K562 (cell line): Measurements from ENCODE around the gene MTTP. TPM values are rescaled to one million over a fixed set of nuclear protein-coding genes. Genes with fewer than 3 reads are reported as not detected.

Experiments used
- ATAC-seq: fragments of 200-7000 bp; cut with Tn5 transposase; 3 replicates; pipeline ENCODE4 v1.9.1; 2020; ENCODE audit warnings: moderate library complexity
- BruUV-seq: library from RNA; stranded (reverse); fragments of 400-500 nt; replicated peaks from 2 replicates; lab custom pipeline; 2021; lab: Mats Ljungman, UMichigan
- CTCF ChIA-PET: fragments of 300-600 bp; formaldehyde crosslinking; extraction: SDS; loops from one replicate; lab custom pipeline; 2021; ENCODE audit warnings: low intra/inter-chr PET ratio; lab: Yijun Ruan, JAX
- POLR2A ChIA-PET: fragments of 300-600, 350-650 bp; sonication (Branson Sonifier 250); formaldehyde crosslinking; extraction: SDS; loops from one replicate; lab custom pipeline; 2021; ENCODE audit warnings: antibody characterized with exemption, inconsistent platforms; lab: Yijun Ruan, JAX
- DNase-seq, 4 experiments: peaks; one replicate each; pipeline versions ENCODE4 v3.0.0 to v3.0.0-alpha.2; 2011 to 2018; ENCODE audit warnings: low spot score in 3 of 4, mixed read lengths in 3 of 4; ENCODE audit errors: extremely low read depth in 1 of 4
- FAIRE-seq: peaks from 2 replicates; lab custom pipeline; 2011; peaks lifted over from hg19 to GRCh38; lab: Jason Lieb, UNC
- H2AFZ ChIP-seq: 2 replicates; pipeline ENCODE4 v1.6.0; 2011; ENCODE audit warnings: low read depth, low read length, control low read depth, inconsistent platforms
- H3K27ac ChIP-seq: fragments of 200-600 bp; 3 replicates; pipeline ENCODE4 v1.8.0; 2011; ENCODE audit warnings: low read depth, mild to moderate bottlenecking, control low read depth, inconsistent platforms, low read length, moderate library complexity, mixed read lengths; ENCODE audit errors: extremely low read depth
- H3K27me3 ChIP-seq, 2 experiments: fragments of 300-600 bp in 1 of 2; 2 replicates in 1 of 2; 3 replicates in 1 of 2; pipeline versions ENCODE4 v1.6.0 to v1.8.0; 2011; ENCODE audit warnings: inconsistent platforms in 2 of 2, low read length in 2 of 2, mild to moderate bottlenecking in 1 of 2, mixed read lengths in 1 of 2, moderate library complexity in 1 of 2; ENCODE audit not compliant: control insufficient read depth in 2 of 2, insufficient read depth in 2 of 2
- H3K36me3 ChIP-seq: fragments of 300-600 bp; 3 replicates; pipeline ENCODE4 v1.8.0; 2011; ENCODE audit warnings: mild to moderate bottlenecking, low read length, inconsistent platforms; ENCODE audit not compliant: control insufficient read depth, insufficient read depth
- H3K4me1 ChIP-seq, 2 experiments: fragments of 200-600 bp in 1 of 2; replicated peaks in 1 of 2; 2 replicates in 1 of 2; 3 replicates in 1 of 2; pipeline versions ENCODE4 v1.5.1 to v1.8.0; 2011; ENCODE audit warnings: inconsistent platforms in 2 of 2, low read length in 2 of 2, mild to moderate bottlenecking in 1 of 2, mixed read lengths in 1 of 2, moderate library complexity in 1 of 2; ENCODE audit not compliant: control insufficient read depth in 2 of 2, insufficient read depth in 2 of 2
- H3K4me2 ChIP-seq: 2 replicates; pipeline ENCODE4 v1.6.1; 2011; ENCODE audit warnings: low read length, control low read depth, inconsistent platforms, mixed read lengths; ENCODE audit not compliant: insufficient read depth
- H3K4me3 ChIP-seq: fragments of 200-600 bp; sonication (generic), shearing (Covaris generic); 2 replicates; pipeline ENCODE4 v1.5.1; 2016; ENCODE audit warnings: control low read depth, inconsistent platforms
- H3K79me2 ChIP-seq: fragments of 200-600 bp; 3 replicates; pipeline ENCODE4 v1.8.0; 2011; ENCODE audit warnings: low read length, inconsistent platforms; ENCODE audit not compliant: control insufficient read depth, insufficient read depth
- H3K9ac ChIP-seq, 2 experiments: 2 replicates each; pipeline versions ENCODE4 v1.6.0 to v1.6.1; 2011; ENCODE audit warnings: low read depth in 2 of 2, low read length in 2 of 2, control low read depth in 1 of 2, inconsistent platforms in 1 of 2, mild to moderate bottlenecking in 1 of 2, mixed read lengths in 1 of 2; ENCODE audit not compliant: insufficient read depth in 1 of 2
- H3K9me1 ChIP-seq: one replicate; pipeline ENCODE4 v1.6.0; 2011; ENCODE audit warnings: inconsistent platforms, mild to moderate bottlenecking, low read length, moderate library complexity; ENCODE audit not compliant: control insufficient read depth, insufficient read depth
- H3K9me3 ChIP-seq: replicated peaks from 2 replicates; pipeline ENCODE4 v1.5.1; 2011; ENCODE audit warnings: low read depth, low read length, inconsistent platforms; ENCODE audit not compliant: control insufficient read depth, insufficient read depth
- H4K20me1 ChIP-seq: replicated peaks from 2 replicates; pipeline ENCODE4 v1.6.1; 2011; ENCODE audit warnings: low read length, inconsistent platforms, mixed read lengths; ENCODE audit not compliant: control insufficient read depth, insufficient read depth
- ARID1B ChIP-seq: fragments of 450-650 bp; IDR thresholded peaks from 2 replicates; pipeline ENCODE4 v1.6.1; 2016; ENCODE audit warnings: antibody characterized with exemption, mild to moderate bottlenecking, inconsistent platforms
- HNRNPL ChIP-seq: fragments of 200-400 bp; formaldehyde crosslinking; IDR thresholded peaks from 2 replicates; pipeline ENCODE4 v1.6.1; 2017; ENCODE audit warnings: low read depth, mild to moderate bottlenecking, low read length
- KDM5B ChIP-seq: fragments of 200-600 bp; sonication (generic); IDR thresholded peaks from 2 replicates; pipeline ENCODE4 v1.6.1; 2012; ENCODE audit warnings: low read depth, mild to moderate bottlenecking, moderate library complexity, low read length, control low read depth, inconsistent platforms; ENCODE audit not compliant: insufficient replicate concordance
- LEF1 ChIP-seq: fragments of 450-650 bp; IDR thresholded peaks from 2 replicates; pipeline ENCODE4 v1.6.1; 2016; ENCODE audit warnings: mild to moderate bottlenecking
- MTA3 ChIP-seq: fragments of 450-650 bp; formaldehyde crosslinking; IDR thresholded peaks from 2 replicates; pipeline ENCODE4 v1.6.1; 2017; ENCODE audit warnings: mild to moderate bottlenecking, borderline replicate concordance
- MXD1 ChIP-seq: fragments of 250-450 bp; sonication (Bioruptor Pico); IDR thresholded peaks from 2 replicates; pipeline ENCODE4 v1.8.0; 2021; ENCODE audit warnings: borderline replicate concordance, mild to moderate bottlenecking, moderate library complexity; ENCODE audit not compliant: poor library complexity, severe bottlenecking
- NKRF ChIP-seq: fragments of 450-650 bp; IDR thresholded peaks from 2 replicates; pipeline ENCODE4 v1.6.1; 2016; ENCODE audit warnings: borderline replicate concordance
- ZNF174 ChIP-seq: fragments of 250-450 bp; sonication (Bioruptor Pico); IDR thresholded peaks from 2 replicates; pipeline ENCODE4 v1.4.0; 2020; ENCODE audit warnings: mild to moderate bottlenecking
- ZNF232 ChIP-seq: sonication (generic); formaldehyde crosslinking; IDR thresholded peaks from 2 replicates; pipeline ENCODE4 v1.8.0; 2022; ENCODE audit warnings: mild to moderate bottlenecking, missing genetic modification reagents
- ZNF280B ChIP-seq: fragments of 250-450 bp; sonication (Bioruptor Pico); IDR thresholded peaks from 2 replicates; pipeline ENCODE4 v1.5.1; 2021; ENCODE audit warnings: mild to moderate bottlenecking
- WGBS: fragments of 100-300 bp; shearing (Covaris generic); methylation state at CpG from one replicate; pipeline ENCODE4 v1.1.6; 2016; ENCODE audit warnings: low coverage, mixed read lengths; ENCODE audit not compliant: insufficient coverage; ENCODE audit errors: missing lambda C conversion rate; 5-methylcytosine and 5-hydroxymethylcytosine counted together
- in situ Hi-C: fragments of 300-500 bp; cut with MboI; formaldehyde crosslinking; loops from 4 replicates; pipeline ENCODE4 v1.15.0; 2018; ENCODE audit warnings: inconsistent platforms, mixed read lengths
- intact Hi-C: fragments of 100-400 bp; cut with micrococcal nuclease; formaldehyde crosslinking; loops from 2 replicates; pipeline ENCODE4 v1.14.2; 2022
- polyA plus RNA-seq, 8 experiments: library from polyadenylated mRNA; depleted of rRNA in 4 of 8; stranded (reverse) in 5 of 8; unstranded in 3 of 8; fragments of >200 nt; fragmentation: Nextera tagmentation in 2 of 8; fragmentation: Illumina TruSeq in 1 of 8; extraction: Ambion mirVana in 2 of 8; extraction: Trizol in 1 of 8; gene quantifications; 2 replicates each; pipeline versions ENCODE4 v1.2.1 to v1.2.3, GENCODE V29; 2011 to 2014; ENCODE audit warnings: inconsistent platforms in 1 of 8, missing spikeins in 1 of 8
- total RNA-seq, 7 experiments: library from RNA; depleted of rRNA in 6 of 7; stranded (reverse); fragments of >200 nt in 6 of 7; fragmentation: Illumina TruSeq in 2 of 7; extraction: Trizol in 2 of 7; gene quantifications; 2 replicates each; pipeline versions ENCODE4 v1.2.1 to v1.2.3, GENCODE V29; 2011 to 2021; ENCODE audit warnings: low replicate concordance in 1 of 7

Gene MTTP
- total and polyA plus RNA-seq, 9 of the 15 experiments (the other 6 are each of a cell fraction or from before 2014, with no cell fraction given): 0.01 to 0.29 (median 0.04) TPM; not detected in 2

- TF ChIP-seq MXD1 (CRISPR knock-in tag) (no peak), ARID1B (no peak), MTA3 (no peak)
Measured at GRCh38 chr4:99654361-99654761, 79.7 kb downstream of the MTTP start (continued).

GRCh38 chr4:99655308-99656081 is 80.9 kb downstream of the MTTP start:
- DNase-seq (no peak), FAIRE-seq (no peak), ATAC-seq (no peak)
- no peak overlapping the region for H3K4me3 ChIP-seq
- no peaks in the 10 kb centered on the region for H3K9me3 ChIP-seq
- ChIA-PET POLR2A (interaction anchor here (0.5 kb wide), 1 partner anchor 293 kb away, joined by 3 read pairs; no protein-coding TSS in a partner anchor), CTCF (no interaction called here)
- BruUV-seq: no TSS peak
- no peaks in the 10 kb centered on the region for H3K36me3 ChIP-seq
- under 1% methylated on average over 9 of the region's 9 CpGs for WGBS
- no peak overlapping the region for H2AFZ ChIP-seq
- in situ Hi-C loops: no loop called here
- H3K27ac ChIP-seq: no peak overlapping the region
- no peak overlapping the region for H3K9ac ChIP-seq
- H3K4me1 ChIP-seq: peaks cover 0 to 20% of the 10 kb centered on the region in 2 experiments; a peak in 2 of 5 replicates
- H3K9me1 ChIP-seq: no peaks in the 10 kb centered on the region
- H3K4me2 ChIP-seq: no peak overlapping the region
- no peaks in the 10 kb centered on the region for H3K79me2 ChIP-seq
- H3K27me3 ChIP-seq: peaks cover 49 to 52% of the 10 kb centered on the region in 2 experiments
- H4K20me1 ChIP-seq: no peaks in the 10 kb centered on the region; the same call in 1 of the 2 replicates
- intact Hi-C loops: no loop called here
- TF ChIP-seq NKRF: no peak
- TF ChIP-seq ZNF232: no peak
- TF ChIP-seq KDM5B: no peak
- TF ChIP-seq ZNF174 (CRISPR knock-in tag): no peak
- no peak for TF ChIP-seq ZNF280B (CRISPR knock-in tag)
- TF ChIP-seq HNRNPL: no peak
- TF ChIP-seq LEF1: no peak
